NCI-H510A (cell line): ENCODE data around the gene ANO7.

Experiments used
- DNase-seq: peaks from one replicate; lab custom pipeline; 2025; lab: John Stamatoyannopoulos, UW

Gene ANO7

GRCh38 chr2:241158546-241158900, 30.0 kb upstream of the ANO7 start:
- DNase-seq = no peak

- no peak for DNase-seq
Measured at GRCh38 chr2:241159116-241159515, 29.4 kb upstream of the ANO7 start.

- DNase-seq = no peak
Measured at GRCh38 chr2:241160318-241160717, 28.2 kb upstream of the ANO7 start.

- no peak for DNase-seq
Measured at GRCh38 chr2:241161646-241162281, 26.7 kb upstream of the ANO7 start.

GRCh38 chr2:241163601-241164118, 24.8 kb upstream of the ANO7 start:
- DNase-seq = no peak

- no peak for DNase-seq
Measured at GRCh38 chr2:241168366-241168765, 20.1 kb upstream of the ANO7 start.

- no peak for DNase-seq
Measured at GRCh38 chr2:241173557-241173956, 14.9 kb upstream of the ANO7 start.

GRCh38 chr2:241177526-241178334, 10.7 kb upstream of the ANO7 start:
- DNase-seq = no peak

GRCh38 chr2:241178961-241179360, 9.5 kb upstream of the ANO7 start:
- no peak for DNase-seq

- DNase-seq = no peak
Measured at GRCh38 chr2:241179899-241180298, 8.6 kb upstream of the ANO7 start.

- DNase-seq = no peak
Measured at GRCh38 chr2:241180495-241180894, 8.0 kb upstream of the ANO7 start.

GRCh38 chr2:241182126-241182525, 6.4 kb upstream of the ANO7 start:
- DNase-seq = no peak

GRCh38 chr2:241182531-241183133, 5.8 kb upstream of the ANO7 start:
- no peak for DNase-seq

GRCh38 chr2:241183221-241183620, 5.3 kb upstream of the ANO7 start:
- DNase-seq = no peak

GRCh38 chr2:241184901-241185300, 3.6 kb upstream of the ANO7 start:
- no peak for DNase-seq

- DNase-seq = no peak
Measured at GRCh38 chr2:241185961-241186360, 2.5 kb upstream of the ANO7 start.

GRCh38 chr2:241187101-241187917, 1.2 kb upstream of the ANO7 start:
- no peak for DNase-seq

- DNase-seq = no peak
Measured at GRCh38 chr2:241187918-241188234, 601 bp upstream of the ANO7 start.

GRCh38 chr2:241189093-241189855, 797 bp downstream of the ANO7 start:
- DNase-seq = no peak

GRCh38 chr2:241189856-241190201, 1.4 kb downstream of the ANO7 start:
- DNase-seq = no peak

GRCh38 chr2:241190291-241190981, 2.0 kb downstream of the ANO7 start:
- no peak for DNase-seq
